SW480 (cell line): ENCODE results near the gene BCL2.

ENCODE experiments used
- DNase-seq: peaks from one replicate; pipeline ENCODE4 v3.0.0-alpha.2; 2016; ENCODE audit warnings: low spot score

Gene BCL2

DNA sequence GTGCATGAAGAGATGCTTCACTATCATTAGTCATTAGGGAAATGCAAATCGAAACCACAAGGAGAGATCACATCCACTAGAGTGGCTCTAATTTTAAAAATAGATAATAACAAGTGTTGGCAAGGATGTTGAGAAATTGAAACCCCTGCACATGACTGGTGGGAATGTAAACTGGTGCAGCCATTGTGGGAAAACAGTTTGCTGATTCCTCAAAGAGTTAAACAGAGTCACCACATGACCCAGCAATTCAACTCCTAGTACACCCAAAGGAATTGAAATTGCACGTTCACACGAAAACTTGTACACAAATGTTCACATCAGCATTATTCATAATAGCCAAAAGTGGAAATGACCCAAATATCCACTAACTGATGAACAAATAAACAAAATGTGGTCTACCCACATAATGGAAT lies 179.5 kb downstream of the BCL2 start:
- no peak for DNase-seq

- DNase-seq: no peak
These were observed 180.9 kb downstream of the BCL2 start for GRCh38 chr18:63138436-63139340.

GRCh38 chr18:63137999-63138435 lies 181.6 kb downstream of the BCL2 start:
- DNase-seq: no peak

GRCh38 chr18:63135101-63135500 lies 184.5 kb downstream of the BCL2 start:
- no peak for DNase-seq

- no peak for DNase-seq
These were observed 186.8 kb downstream of the BCL2 start for GRCh38 chr18:63132819-63133200.

GRCh38 chr18:63131959-63132818 lies 187.4 kb downstream of the BCL2 start:
- DNase-seq: no peak

- DNase-seq: peak; percentile 14
These were observed 188.2 kb downstream of the BCL2 start for GRCh38 chr18:63131106-63131958.

DNA sequence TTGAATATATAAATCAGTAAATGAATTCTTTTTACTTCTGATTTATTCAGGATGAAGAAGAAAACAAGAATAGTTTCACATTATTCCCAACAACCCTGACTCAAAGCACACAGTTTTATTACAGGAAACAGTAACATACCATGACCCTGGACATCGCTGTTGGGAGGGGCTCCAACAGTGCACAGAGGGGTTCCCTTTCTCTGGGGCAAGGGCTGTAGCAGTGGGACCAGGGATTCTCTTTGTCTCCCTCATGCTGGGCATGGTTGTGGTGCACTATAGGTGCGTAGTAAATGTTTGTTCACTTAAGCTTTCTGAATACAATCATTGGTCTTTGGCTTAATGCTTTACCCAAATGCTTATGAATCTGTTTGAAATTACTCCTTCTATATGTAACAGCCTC lies 189.4 kb downstream of the BCL2 start:
- no peak for DNase-seq

GRCh38 chr18:63128237-63128974 lies 191.2 kb downstream of the BCL2 start:
- no peak for DNase-seq

DNA sequence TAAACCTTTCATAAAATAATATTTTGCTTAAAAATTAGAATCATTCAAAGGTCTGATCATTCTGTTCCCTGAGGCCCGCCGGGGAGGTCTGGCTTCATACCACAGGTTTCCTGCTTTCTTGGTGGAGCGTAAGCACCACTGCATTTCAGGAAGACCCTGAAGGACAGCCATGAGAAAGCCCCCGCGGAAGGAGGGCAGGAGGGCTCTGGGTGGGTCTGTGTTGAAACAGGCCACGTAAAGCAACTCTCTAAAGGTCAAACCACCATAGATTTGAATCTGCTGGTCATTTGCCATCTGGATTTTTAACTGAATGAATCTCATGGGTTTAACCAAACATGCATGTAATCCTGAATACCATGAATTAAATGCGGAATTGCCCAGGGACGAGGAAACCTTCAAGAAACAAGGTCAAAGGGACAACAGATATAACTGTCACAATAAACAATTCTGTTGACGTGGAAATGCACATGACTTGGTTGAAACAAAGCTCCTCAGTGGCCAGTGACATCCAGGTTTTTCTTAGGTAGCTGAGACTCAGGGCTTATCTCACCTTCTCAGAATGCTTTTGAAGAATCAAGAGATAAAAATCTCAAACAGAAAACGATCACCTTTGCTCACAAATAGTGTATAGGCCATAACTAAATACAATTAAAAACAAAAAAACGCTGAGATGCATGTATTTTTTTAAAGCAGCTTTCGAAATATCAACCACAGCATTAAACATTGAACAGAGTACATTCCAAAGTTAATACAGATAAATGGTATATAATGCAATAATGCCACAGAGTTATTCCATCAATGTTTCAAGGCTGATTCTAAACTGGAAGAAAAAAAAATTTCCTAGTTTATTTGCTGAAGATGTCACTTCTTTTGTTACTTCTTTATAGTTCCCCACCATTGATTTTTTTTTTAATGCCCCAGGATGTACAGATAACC lies 193.2 kb downstream of the BCL2 start:
- no peak for DNase-seq

DNA sequence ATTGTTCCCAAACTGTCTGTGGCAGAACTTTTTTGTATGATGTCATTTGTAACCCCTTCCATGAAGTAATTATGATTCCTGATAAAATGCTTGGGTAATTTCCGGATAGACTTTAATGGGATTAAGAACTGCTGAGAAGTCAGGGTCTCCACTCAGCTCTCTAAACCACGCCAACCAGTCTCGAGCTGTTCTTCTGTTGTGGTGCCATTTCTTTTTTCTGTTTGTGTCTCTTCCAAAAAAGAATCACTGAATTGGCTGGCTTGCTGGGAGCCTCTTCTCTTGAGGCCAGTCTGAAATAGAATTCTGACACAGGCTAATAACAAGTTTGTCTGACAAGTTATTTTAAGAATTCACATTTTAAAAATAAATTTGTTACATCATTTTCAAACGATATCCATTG lies 198.9 kb downstream of the BCL2 start:
- DNase-seq: no peak

GRCh38 chr18:63119647-63120046 lies 199.9 kb downstream of the BCL2 start:
- DNase-seq: peak; percentile 6

GRCh38 chr18:63113899-63114565 lies 205.5 kb downstream of the BCL2 start:
- no peak for DNase-seq

GRCh38 chr18:63112706-63113105 lies 206.9 kb downstream of the BCL2 start:
- DNase-seq: no peak

DNA sequence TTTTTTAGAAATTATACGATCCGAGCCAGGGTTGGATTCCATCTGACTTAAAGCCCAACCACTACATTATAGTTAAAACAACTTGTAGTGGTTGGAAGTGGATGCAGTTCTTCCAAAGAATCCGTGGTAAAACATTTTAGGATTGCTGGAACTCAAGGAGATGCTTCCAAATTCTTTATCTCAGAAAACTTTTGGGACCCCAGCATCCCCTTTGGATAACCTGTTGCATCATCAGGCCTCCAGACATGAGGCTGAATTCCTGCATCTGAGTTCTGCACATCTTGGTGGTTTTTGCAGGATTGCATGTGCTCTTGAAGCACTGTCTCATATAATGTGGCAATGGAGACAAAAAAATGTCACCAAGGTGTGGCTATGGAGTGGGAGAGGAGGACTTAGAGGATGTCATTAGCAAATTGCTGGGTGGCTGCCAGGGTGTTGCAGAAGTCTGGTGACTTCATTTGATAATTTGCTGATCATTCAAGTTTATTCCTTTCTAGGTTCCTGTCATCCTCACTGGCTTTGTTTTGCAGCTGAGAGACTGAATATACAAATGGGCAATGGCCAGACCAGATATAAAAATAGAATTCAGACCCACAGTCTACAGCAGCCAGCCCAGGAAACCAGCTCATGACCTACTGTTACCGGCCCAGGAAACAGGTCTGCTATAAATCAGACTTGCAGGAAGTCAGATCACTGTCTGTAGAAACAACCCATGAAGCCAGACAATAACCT lies 207.7 kb downstream of the BCL2 start:
- DNase-seq: no peak

DNA sequence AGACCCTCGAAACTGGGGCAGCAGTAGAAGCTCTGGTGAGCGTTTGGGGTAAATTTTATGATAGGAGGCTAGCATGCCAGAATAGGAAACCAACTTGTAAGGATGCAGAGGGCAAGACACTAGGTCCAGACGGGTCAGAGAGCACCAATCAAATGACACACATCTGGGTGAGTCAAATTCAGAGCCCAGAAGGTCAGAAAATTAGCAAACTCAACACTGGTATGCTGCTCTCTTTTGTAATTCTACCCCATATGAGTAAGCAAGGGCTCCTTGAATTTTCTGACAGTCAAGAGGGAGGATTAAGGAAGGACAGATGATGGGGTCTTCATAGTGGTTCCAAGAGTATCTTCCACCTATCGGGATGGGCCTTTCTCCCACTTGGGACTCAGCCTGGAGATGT lies 209.8 kb downstream of the BCL2 start:
- DNase-seq: no peak

GRCh38 chr18:63109022-63109421 lies 210.5 kb downstream of the BCL2 start:
- DNase-seq: no peak

- no peak for DNase-seq
These were observed 211.6 kb downstream of the BCL2 start for GRCh38 chr18:63107931-63108330.
